GM12878 (cell line): Measurements from ENCODE around the gene GLE1. TPM values are rescaled to one million over a fixed set of nuclear protein-coding genes. Genes with fewer than 3 reads are reported as not detected.

ENCODE experiments used
- ATAC-seq: fragments of 200-7000 bp; cut with Tn5 transposase; 3 replicates; pipeline ENCODE4 v1.9.1; 2020; ENCODE audit warnings: mild to moderate bottlenecking, moderate library complexity
- BruUV-seq: library from RNA; stranded (reverse); fragments of 400-500 nt; replicated peaks from 2 replicates; lab custom pipeline; 2021; lab: Mats Ljungman, UMichigan
- CTCF ChIA-PET: fragments of 300-600 bp; sonication (Branson Sonifier 250); formaldehyde crosslinking; extraction: SDS; loops from one replicate; lab custom pipeline; 2021; ENCODE audit warnings: inconsistent platforms; lab: Yijun Ruan, JAX
- POLR2A ChIA-PET: fragments of 350-600 bp; formaldehyde crosslinking; extraction: SDS; loops from one replicate; lab custom pipeline; 2021; ENCODE audit warnings: inconsistent platforms; lab: Charles Lee
- RAD21 ChIA-PET: fragments of 300-600 bp; sonication (Branson Sonifier 250); formaldehyde crosslinking; loops from one replicate; lab custom pipeline; 2023; ENCODE audit warnings: antibody characterized with exemption; ENCODE audit not compliant: unreplicated experiment; lab: Charles Lee
- SMC1A ChIA-PET: fragments of 300-600 bp; sonication (Branson Sonifier 250); formaldehyde crosslinking; loops from one replicate; lab custom pipeline; 2023; ENCODE audit not compliant: unreplicated experiment, uncharacterized antibody; lab: Charles Lee
- DNase-seq: peaks from one replicate; pipeline ENCODE4 v3.0.0-alpha.2; 2011; ENCODE audit warnings: low read depth, low spot score
- FAIRE-seq: peaks from 3 replicates; lab custom pipeline; 2011; peaks lifted over from hg19 to GRCh38; lab: Jason Lieb, UNC
- H2AFZ ChIP-seq: 2 replicates; pipeline ENCODE4 v1.6.0; 2011; ENCODE audit warnings: low read depth, low read length, control low read depth; ENCODE audit not compliant: control insufficient read depth
- H3K27ac ChIP-seq: 2 replicates; pipeline ENCODE4 v1.5.1; 2011; ENCODE audit warnings: control low read depth; ENCODE audit not compliant: control insufficient read depth, insufficient read depth
- H3K27me3 ChIP-seq, 2 experiments: replicated peaks in 1 of 2; 2 replicates each; pipeline versions ENCODE4 v1.6.0 to v1.6.1; 2011; ENCODE audit warnings: low read length in 1 of 2; ENCODE audit not compliant: control insufficient read depth in 2 of 2, insufficient read depth in 2 of 2
- H3K36me3 ChIP-seq, 2 experiments: 2 replicates each; pipeline ENCODE4 v1.5.1; 2011; ENCODE audit warnings: low read length in 1 of 2; ENCODE audit not compliant: control insufficient read depth in 2 of 2, insufficient read depth in 2 of 2
- H3K4me1 ChIP-seq: 2 replicates; pipeline ENCODE4 v1.6.1; 2011; ENCODE audit warnings: mild to moderate bottlenecking, low read length, moderate library complexity, mixed read lengths; ENCODE audit not compliant: control insufficient read depth, insufficient read depth
- H3K4me2 ChIP-seq: 2 replicates; pipeline ENCODE4 v1.6.0; 2011; ENCODE audit warnings: control low read depth; ENCODE audit not compliant: control insufficient read depth, insufficient read depth
- H3K4me3 ChIP-seq: fragments of 200-600 bp; sonication (generic); 2 replicates; pipeline ENCODE4 v1.5.1; 2016
- H3K79me2 ChIP-seq: 2 replicates; pipeline ENCODE4 v1.6.0; 2011; ENCODE audit warnings: low read length; ENCODE audit not compliant: control insufficient read depth, insufficient read depth
- H3K9ac ChIP-seq: 2 replicates; pipeline ENCODE4 v1.8.0; 2011; ENCODE audit warnings: low read length, control low read depth, mixed read lengths; ENCODE audit not compliant: control insufficient read depth, insufficient read depth
- H3K9me3 ChIP-seq: replicated peaks from 3 replicates; pipeline ENCODE4 v1.5.1; 2011; ENCODE audit warnings: mild to moderate bottlenecking, low read length; ENCODE audit not compliant: control insufficient read depth, insufficient read depth
- H4K20me1 ChIP-seq: 2 replicates; pipeline ENCODE4 v1.6.0; 2011; ENCODE audit not compliant: control insufficient read depth, insufficient read depth
- ATF7 ChIP-seq: fragments of 450-650 bp; IDR thresholded peaks from 2 replicates; pipeline ENCODE4 v1.6.1; 2016; ENCODE audit warnings: low read depth, mild to moderate bottlenecking
- CREB1 ChIP-seq: IDR thresholded peaks from 2 replicates; pipeline ENCODE4 v1.6.1; 2012; ENCODE audit warnings: low read depth, mild to moderate bottlenecking, inconsistent platforms
- ELK1 ChIP-seq: IDR thresholded peaks from 2 replicates; pipeline ENCODE4 v1.6.1; 2012; ENCODE audit warnings: low read depth, low read length, improper control_type of control experiment
- GABPA ChIP-seq: IDR thresholded peaks from 2 replicates; pipeline ENCODE4 v1.6.1; 2014; ENCODE audit warnings: antibody characterized with exemption, low read depth, mild to moderate bottlenecking, inconsistent platforms
- HDAC6 ChIP-seq: fragments of 200-600 bp; sonication (generic); IDR thresholded peaks from one replicate; pipeline ENCODE4 v1.8.0; 2017; ENCODE audit warnings: antibody characterized with exemption; ENCODE audit not compliant: unreplicated experiment
- IKZF1 ChIP-seq: fragments of 450-650 bp; conservative IDR thresholded peaks from 2 replicates; pipeline ENCODE4 v1.6.1; 2017; ENCODE audit warnings: antibody characterized with exemption, mild to moderate bottlenecking
- IRF3 ChIP-seq: fragments of 450-650 bp; IDR thresholded peaks from 2 replicates; pipeline ENCODE4 v1.6.1; 2014; ENCODE audit warnings: mild to moderate bottlenecking
- MYB ChIP-seq: fragments of 150-350 bp; IDR thresholded peaks from 2 replicates; pipeline ENCODE4 v1.6.1; 2014; ENCODE audit warnings: mild to moderate bottlenecking, low read depth, low read length, borderline replicate concordance
- NR2F1 ChIP-seq: fragments of 450-650 bp; conservative IDR thresholded peaks from 2 replicates; pipeline ENCODE4 v1.6.1; 2017; ENCODE audit warnings: mild to moderate bottlenecking
- ZBTB40 ChIP-seq: fragments of 450-650 bp; IDR thresholded peaks from 2 replicates; pipeline ENCODE4 v1.6.1; 2016; ENCODE audit warnings: mild to moderate bottlenecking, moderate library complexity, borderline replicate concordance
- whole genome bisulfite sequencing: methylation state at CpG from one replicate; pipeline ENCODE4 v1.1.6; 2016; ENCODE audit warnings: low lambda C conversion rate; ENCODE audit not compliant: insufficient replicate concordance, insufficient coverage; ENCODE audit errors: missing lambda C conversion rate; 5-methylcytosine and 5-hydroxymethylcytosine counted together
- in situ Hi-C: fragments of 300-500 bp; cut with MboI; formaldehyde crosslinking; loops from 9 replicates; pipeline ENCODE4 v1.14.3; 2018; ENCODE audit warnings: mixed read lengths
- intact Hi-C: fragments of 100-400 bp; cut with micrococcal nuclease; formaldehyde crosslinking; loops from one replicate; pipeline ENCODE4 v1.14.2; 2022; ENCODE audit not compliant: unreplicated experiment
- polyA plus RNA-seq, 11 experiments: library from polyadenylated mRNA; depleted of rRNA in 4 of 11; unstranded in 6 of 11; stranded (reverse) in 5 of 11; fragments of >200 nt; fragmentation: Nextera tagmentation in 4 of 11; fragmentation: Illumina TruSeq in 1 of 11; extraction: Ambion mirVana in 4 of 11; extraction: Trizol in 1 of 11; gene quantifications; 1 replicate in 1 of 11; 2 replicates in 10 of 11; pipeline versions ENCODE4 v1.2.1 to v1.2.3, GENCODE V29; 2011 to 2016; ENCODE audit warnings: inconsistent platforms in 2 of 11, missing spikeins in 2 of 11, low read depth in 1 of 11
- total RNA-seq, 4 experiments: library from RNA; depleted of rRNA in 3 of 4; stranded (reverse); fragments of >200 nt in 3 of 4; fragmentation: Illumina TruSeq in 1 of 4; extraction: Trizol in 1 of 4; gene quantifications; 2 replicates each; pipeline versions ENCODE4 v1.2.1 to v1.2.3, GENCODE V29; 2013 to 2021
- TF ChIP-seq, protein P1 (sequence below): IDR thresholded peaks from 2 replicates; pipeline ENCODE4 v1.6.1; 2012; ENCODE audit warnings: mild to moderate bottlenecking, low read depth, low read length
- TF ChIP-seq, protein P2 (sequence below): fragments of 450-650 bp; IDR thresholded peaks from 2 replicates; pipeline ENCODE4 v1.6.1; 2017; ENCODE audit warnings: borderline replicate concordance

GLE1 gene
- total and polyA plus RNA-seq, 10 of the 15 experiments (the other 5 are each of a cell fraction or from before 2014, with no cell fraction given): 17.4 to 52.0 (median 37.7) TPM

GRCh38 chr9:128579194-128579593 is 74.7 kb downstream of the GLE1 start (continued):
- TF ChIP-seq IRF3 (no peak), GABPA (no peak), MYB (no peak)
- TF ChIP-seq, all 136 proteins: peak for 0

- peaks cover 22 to 28% of the 10 kb centered on the region in 2 experiments for H3K36me3 ChIP-seq
- no TSS peak for BruUV-seq
- no peaks in the 10 kb centered on the region for H3K9me3 ChIP-seq
- H2AFZ ChIP-seq: no peak overlapping the region
- ATAC-seq (no peak), DNase-seq (no peak), FAIRE-seq (no peak)
- in situ Hi-C loops: no loop called here
- intact Hi-C loops: no loop called here
- H3K27ac ChIP-seq: no peak overlapping the region
- ChIA-PET POLR2A (interaction anchor here (0.5 to 1.1 kb wide), 2 partner anchors 22 to 75 kb away, joined by 3 to 4 read pairs; no protein-coding TSS in a partner anchor), SMC1A (interaction anchor here (1.6 kb wide), 1 partner anchor 22 kb away, joined by 4 read pairs; no protein-coding TSS in a partner anchor), CTCF (no interaction called here), RAD21 (no interaction called here)
- no peaks in the 10 kb centered on the region for H4K20me1 ChIP-seq
- no peaks in the 10 kb centered on the region for H3K27me3 ChIP-seq
- 86% methylated on average over 10 of the region's 10 CpGs for WGBS
- H3K4me1 ChIP-seq: no peaks in the 10 kb centered on the region
- H3K9ac ChIP-seq: no peak overlapping the region
- H3K4me2 ChIP-seq: no peak overlapping the region
- H3K79me2 ChIP-seq: no peaks in the 10 kb centered on the region
- no peak overlapping the region for H3K4me3 ChIP-seq
- no peak for TF ChIP-seq HDAC6
- TF ChIP-seq, protein P1, sequence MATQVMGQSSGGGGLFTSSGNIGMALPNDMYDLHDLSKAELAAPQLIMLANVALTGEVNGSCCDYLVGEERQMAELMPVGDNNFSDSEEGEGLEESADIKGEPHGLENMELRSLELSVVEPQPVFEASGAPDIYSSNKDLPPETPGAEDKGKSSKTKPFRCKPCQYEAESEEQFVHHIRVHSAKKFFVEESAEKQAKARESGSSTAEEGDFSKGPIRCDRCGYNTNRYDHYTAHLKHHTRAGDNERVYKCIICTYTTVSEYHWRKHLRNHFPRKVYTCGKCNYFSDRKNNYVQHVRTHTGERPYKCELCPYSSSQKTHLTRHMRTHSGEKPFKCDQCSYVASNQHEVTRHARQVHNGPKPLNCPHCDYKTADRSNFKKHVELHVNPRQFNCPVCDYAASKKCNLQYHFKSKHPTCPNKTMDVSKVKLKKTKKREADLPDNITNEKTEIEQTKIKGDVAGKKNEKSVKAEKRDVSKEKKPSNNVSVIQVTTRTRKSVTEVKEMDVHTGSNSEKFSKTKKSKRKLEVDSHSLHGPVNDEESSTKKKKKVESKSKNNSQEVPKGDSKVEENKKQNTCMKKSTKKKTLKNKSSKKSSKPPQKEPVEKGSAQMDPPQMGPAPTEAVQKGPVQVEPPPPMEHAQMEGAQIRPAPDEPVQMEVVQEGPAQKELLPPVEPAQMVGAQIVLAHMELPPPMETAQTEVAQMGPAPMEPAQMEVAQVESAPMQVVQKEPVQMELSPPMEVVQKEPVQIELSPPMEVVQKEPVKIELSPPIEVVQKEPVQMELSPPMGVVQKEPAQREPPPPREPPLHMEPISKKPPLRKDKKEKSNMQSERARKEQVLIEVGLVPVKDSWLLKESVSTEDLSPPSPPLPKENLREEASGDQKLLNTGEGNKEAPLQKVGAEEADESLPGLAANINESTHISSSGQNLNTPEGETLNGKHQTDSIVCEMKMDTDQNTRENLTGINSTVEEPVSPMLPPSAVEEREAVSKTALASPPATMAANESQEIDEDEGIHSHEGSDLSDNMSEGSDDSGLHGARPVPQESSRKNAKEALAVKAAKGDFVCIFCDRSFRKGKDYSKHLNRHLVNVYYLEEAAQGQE: no peak
- TF ChIP-seq ELK1: no peak
- TF ChIP-seq CREB1: no peak
- no peak for TF ChIP-seq ZBTB40
- TF ChIP-seq, protein P2, sequence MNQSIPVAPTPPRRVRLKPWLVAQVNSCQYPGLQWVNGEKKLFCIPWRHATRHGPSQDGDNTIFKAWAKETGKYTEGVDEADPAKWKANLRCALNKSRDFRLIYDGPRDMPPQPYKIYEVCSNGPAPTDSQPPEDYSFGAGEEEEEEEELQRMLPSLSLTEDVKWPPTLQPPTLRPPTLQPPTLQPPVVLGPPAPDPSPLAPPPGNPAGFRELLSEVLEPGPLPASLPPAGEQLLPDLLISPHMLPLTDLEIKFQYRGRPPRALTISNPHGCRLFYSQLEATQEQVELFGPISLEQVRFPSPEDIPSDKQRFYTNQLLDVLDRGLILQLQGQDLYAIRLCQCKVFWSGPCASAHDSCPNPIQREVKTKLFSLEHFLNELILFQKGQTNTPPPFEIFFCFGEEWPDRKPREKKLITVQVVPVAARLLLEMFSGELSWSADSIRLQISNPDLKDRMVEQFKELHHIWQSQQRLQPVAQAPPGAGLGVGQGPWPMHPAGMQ: no peak
- no peak for TF ChIP-seq NR2F1
- TF ChIP-seq ATF7: no peak
- no peak for TF ChIP-seq IKZF1
Measured at GRCh38 chr9:128580731-128581130, 76.2 kb downstream of the GLE1 start.
